Neuronal stem cell (in vitro differentiated cells): ENCODE data around the gene BAIAP2. TPM values are rescaled to one million over a fixed set of nuclear protein-coding genes. Genes with fewer than 3 reads are reported as not detected.

Experiments
- DNase-seq: peaks from one replicate; pipeline ENCODE4 v3.0.0-alpha.2; 2013; ENCODE audit warnings: low spot score
- H2AFZ ChIP-seq: one replicate; pipeline ENCODE4 v1.6.1; 2013; ENCODE audit warnings: mild to moderate bottlenecking, low read length, inconsistent platforms
- H2AK5ac ChIP-seq: 2 replicates; pipeline ENCODE4 v1.6.1; 2013; ENCODE audit warnings: low read depth, mild to moderate bottlenecking, inconsistent platforms, low read length, moderate library complexity, mixed read lengths
- H2BK120ac ChIP-seq: 2 replicates; pipeline ENCODE4 v1.6.1; 2013; ENCODE audit warnings: low read depth, mild to moderate bottlenecking, inconsistent platforms, low read length, moderate library complexity, mixed read lengths
- H2BK12ac ChIP-seq: one replicate; pipeline ENCODE4 v1.6.1; 2013; ENCODE audit warnings: low read length, inconsistent platforms
- H2BK15ac ChIP-seq: 2 replicates; pipeline ENCODE4 v1.6.1; 2013; ENCODE audit warnings: mild to moderate bottlenecking, low read length, inconsistent platforms, mixed read lengths
- H2BK5ac ChIP-seq: one replicate; pipeline ENCODE4 v1.6.1; 2013; ENCODE audit warnings: inconsistent platforms, mild to moderate bottlenecking, low read length, moderate library complexity
- H3K14ac ChIP-seq: one replicate; pipeline ENCODE4 v1.6.1; 2013; ENCODE audit warnings: low read length, inconsistent platforms
- H3K18ac ChIP-seq: 2 replicates; pipeline ENCODE4 v1.6.1; 2013; ENCODE audit warnings: low read length, inconsistent platforms
- H3K23ac ChIP-seq: 2 replicates; pipeline ENCODE4 v1.6.1; 2013; ENCODE audit warnings: low read depth, mild to moderate bottlenecking, mixed read lengths, low read length, inconsistent platforms; ENCODE audit not compliant: poor library complexity
- H3K27ac ChIP-seq: replicated peaks from 3 replicates; pipeline ENCODE4 v1.5.1; 2013; ENCODE audit warnings: low read length, inconsistent platforms
- H3K27me3 ChIP-seq, 3 experiments: 2 replicates each; pipeline ENCODE4 v1.6.1; 2013; ENCODE audit warnings: low read length in 3 of 3, mild to moderate bottlenecking in 2 of 3, inconsistent platforms in 1 of 3, low read depth in 1 of 3, mixed read lengths in 1 of 3, moderate library complexity in 1 of 3; ENCODE audit not compliant: control insufficient read depth in 3 of 3, insufficient read depth in 3 of 3
- H3K36me3 ChIP-seq, 2 donors: replicated peaks in 1 of 2; 2 replicates each; pipeline ENCODE4 v1.6.1; 2013; ENCODE audit warnings: low read length in 2 of 2; ENCODE audit not compliant: control insufficient read depth in 2 of 2, insufficient read depth in 2 of 2
- H3K4ac ChIP-seq: 2 replicates; pipeline ENCODE4 v1.6.1; 2013; ENCODE audit warnings: inconsistent platforms, mild to moderate bottlenecking, low read length, moderate library complexity
- H3K4me1 ChIP-seq, 2 donors: 1 replicate in 1 of 2; 2 replicates in 1 of 2; pipeline ENCODE4 v1.6.1; 2013; ENCODE audit warnings: low read length in 2 of 2, low read depth in 1 of 2; ENCODE audit not compliant: control insufficient read depth in 2 of 2, insufficient read depth in 1 of 2
- H3K4me2 ChIP-seq: one replicate; pipeline ENCODE4 v1.6.1; 2013; ENCODE audit warnings: mild to moderate bottlenecking, low read length, inconsistent platforms; ENCODE audit not compliant: insufficient read depth, poor library complexity, severe bottlenecking
- H3K4me3 ChIP-seq, 2 donors: 2 replicates each; pipeline ENCODE4 v1.5.1; 2013; ENCODE audit warnings: low read length in 2 of 2, mild to moderate bottlenecking in 2 of 2, inconsistent platforms in 1 of 2, moderate library complexity in 1 of 2
- H3K79me1 ChIP-seq: one replicate; pipeline ENCODE4 v1.6.1; 2013; ENCODE audit warnings: low read depth, mild to moderate bottlenecking, inconsistent platforms, low read length, moderate library complexity
- H3K9ac ChIP-seq: one replicate; pipeline ENCODE4 v1.6.1; 2013; ENCODE audit warnings: mild to moderate bottlenecking, low read depth, low read length, inconsistent platforms; ENCODE audit not compliant: poor library complexity
- H3K9me3 ChIP-seq, 2 donors: replicated peaks in 1 of 2; 2 replicates each; pipeline versions ENCODE3 to v1.6.1; 2013; ENCODE audit warnings: low read length in 2 of 2, mild to moderate bottlenecking in 2 of 2, inconsistent platforms in 1 of 2, low read depth in 1 of 2, mixed read lengths in 1 of 2, moderate library complexity in 1 of 2; ENCODE audit not compliant: control insufficient read depth in 2 of 2, insufficient read depth in 1 of 2
- H4K8ac ChIP-seq: one replicate; pipeline ENCODE4 v1.6.1; 2013; ENCODE audit warnings: low read depth, mild to moderate bottlenecking, inconsistent platforms, low read length, moderate library complexity
- H4K91ac ChIP-seq: one replicate; pipeline ENCODE4 v1.6.1; 2013; ENCODE audit warnings: low read length, low read depth, mild to moderate bottlenecking, inconsistent platforms; ENCODE audit not compliant: poor library complexity
- WGBS, 2 donors: extraction: QIAGEN DNeasy Blood & Tissue Kit; methylation state at CpG; one replicate each; pipeline ENCODE4 v1.1.7; 2013; ENCODE audit warnings: missing lambda C conversion rate in 2 of 2, mixed read lengths in 1 of 2; ENCODE audit not compliant: insufficient read length in 2 of 2, insufficient replicate concordance in 1 of 2; ENCODE audit errors: extremely low coverage in 2 of 2; 5-methylcytosine and 5-hydroxymethylcytosine counted together
- small RNA-seq: library from polyadenylated mRNA; stranded (forward); fragments of <200 nt; extraction: miRNeasy Mini kit (QIAGEN cat#:217004); gene quantifications from one replicate; pipeline ENCODE3, GENCODE V24; 2013; ENCODE audit not compliant: insufficient read depth

The BAIAP2 gene

DNA sequence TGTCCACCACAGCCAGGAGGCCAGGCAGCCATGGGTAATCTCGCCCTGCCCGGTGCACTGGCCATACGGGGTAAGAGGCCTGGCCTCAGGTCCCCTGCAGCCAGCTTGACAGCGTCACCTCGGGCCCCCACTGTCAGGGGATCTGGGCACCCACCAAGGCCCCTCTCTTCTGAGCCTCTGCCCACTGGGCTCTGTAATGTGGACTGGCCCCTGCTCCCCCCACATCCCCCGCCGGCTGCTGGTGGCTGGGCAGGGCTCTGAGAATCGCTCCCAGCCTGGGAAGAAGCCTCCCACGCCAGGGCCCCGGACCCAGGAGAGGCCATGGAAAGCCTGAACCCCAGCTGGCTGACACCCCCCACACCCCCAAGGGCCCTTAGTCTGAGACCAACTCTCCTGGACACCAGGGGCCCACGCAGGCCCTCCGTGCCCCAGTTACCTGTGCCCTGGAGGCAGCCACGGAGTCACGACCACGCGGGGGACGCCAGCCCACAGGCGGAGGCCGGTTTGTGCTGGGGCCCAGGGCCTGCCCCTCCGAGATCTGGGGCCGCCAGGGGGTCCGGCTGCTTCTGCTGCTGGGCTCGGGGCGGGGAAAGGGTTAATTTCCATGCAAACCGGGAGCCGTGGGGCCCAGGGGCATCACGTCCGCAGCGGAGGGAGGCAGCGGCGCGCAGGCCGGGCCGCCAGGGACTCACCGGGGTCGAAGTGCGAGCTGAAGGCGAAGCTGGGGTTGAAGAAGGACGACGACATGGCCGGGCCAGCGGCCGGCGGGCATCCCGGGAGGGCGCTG lies 130.5 kb downstream of the BAIAP2 start, which contains the start of gene PVALEF:
TSS of gene PVALEF (plus strand) at position 262 of the 787 bp plus-strand sequence. CDS start 15,720 bp downstream, outside the sequence.
- no CpG with 5 or more reads among the region's 46 CpGs for WGBS, 2 donors
- Histone ChIP-seq H3K14ac (peak within 1 kb of the TSS; percentile 94), H2AK5ac (peak within 1 kb of the TSS; percentile 99), H4K8ac (peak within 1 kb of the TSS; percentile 65), H3K4me1 (peaks cover 12 to 19% of the 10 kb centered on the region in 2 donors), H2BK5ac (peak within 1 kb of the TSS; percentile 71), H4K91ac (peak within 1 kb of the TSS; percentile 95), H3K4me2 (peak within 1 kb of the TSS; percentile 86), H2BK120ac (peak within 1 kb of the TSS; percentile 100), H3K23ac (peak within 1 kb of the TSS; percentile 95), H2BK12ac (peak within 1 kb of the TSS; percentile 98), H3K4me3 (peak within 1 kb of the TSS; percentile 53 to 82), H2AFZ (peak within 1 kb of the TSS; percentile 92), H3K4ac (peak within 1 kb of the TSS; percentile 76), H3K36me3 (peaks cover 0 to 2% of the 10 kb centered on the region in 2 donors), H3K9ac (peak within 1 kb of the TSS; percentile 88), H3K18ac (peak within 1 kb of the TSS; percentile 98), H2BK15ac (peak within 1 kb of the TSS; percentile 98), H3K9me3 (peaks cover 0 to 3% of the 10 kb centered on the region in 2 donors), H3K79me1 (peaks cover 6% of the 10 kb centered on the region), H3K27ac (peak within 1 kb of the TSS; percentile 27), H3K27me3 (peaks cover 0 to 11% (median 2%) of the 10 kb centered on the region in 3 experiments)
- peak; percentile 38 for DNase-seq

DNA sequence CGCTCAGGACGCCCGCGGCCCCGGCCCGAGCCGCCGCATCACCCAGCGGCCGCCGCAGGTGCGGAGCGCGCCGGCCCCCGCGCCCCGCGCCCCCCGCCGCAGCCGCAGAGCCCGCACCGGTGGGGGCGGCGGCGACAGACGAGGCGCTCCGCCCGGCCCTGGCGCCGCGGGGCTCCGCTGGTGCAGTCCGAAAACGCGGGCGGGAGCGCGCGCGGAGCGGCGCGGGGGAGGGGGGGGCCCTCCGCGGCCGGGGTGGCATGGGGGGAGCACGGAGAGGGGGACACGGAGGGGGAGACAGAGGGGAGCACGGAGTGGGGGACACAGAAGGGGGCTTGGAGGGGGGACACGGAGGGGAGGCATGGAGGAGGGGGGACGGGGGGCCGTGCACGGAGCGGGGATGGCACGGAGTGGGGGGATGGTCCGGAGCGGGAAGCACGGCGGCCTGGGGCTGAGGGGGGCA lies 131.1 kb downstream of the BAIAP2 start, which contains the start of gene AATK:
TSS of gene AATK (minus strand) at position 189 of the 460 bp plus-strand sequence. CDS start 229 bp downstream, outside the sequence.
- Histone ChIP-seq H3K18ac (peak within 1 kb of the TSS; percentile 98), H4K91ac (peak within 1 kb of the TSS; percentile 95), H3K9ac (peak within 1 kb of the TSS; percentile 88), H3K9me3 (peaks cover 0 to 3% of the 10 kb centered on the region in 2 donors), H3K4me3 (peak within 1 kb of the TSS; percentile 53 to 82), H3K27me3 (peaks cover 0 to 11% (median 2%) of the 10 kb centered on the region in 3 experiments), H3K79me1 (peaks cover 6% of the 10 kb centered on the region), H2AK5ac (peak within 1 kb of the TSS; percentile 99), H3K23ac (peak within 1 kb of the TSS; percentile 89), H4K8ac (peak within 1 kb of the TSS; percentile 65), H2BK120ac (peak within 1 kb of the TSS; percentile 100), H3K27ac (peak within 1 kb of the TSS; percentile 27), H2AFZ (peak within 1 kb of the TSS; percentile 92), H2BK5ac (peak within 1 kb of the TSS; percentile 71), H2BK12ac (peak within 1 kb of the TSS; percentile 97), H3K36me3 (peaks cover 0 to 2% of the 10 kb centered on the region in 2 donors), H3K4ac (peak within 1 kb of the TSS; percentile 76), H3K14ac (peak within 1 kb of the TSS; percentile 94), H2BK15ac (peak within 1 kb of the TSS; percentile 99), H3K4me2 (peak within 1 kb of the TSS; percentile 86), H3K4me1 (peaks cover 12 to 19% of the 10 kb centered on the region in 2 donors)
- DNase-seq: no peak
- no CpG with 5 or more reads among the region's 62 CpGs for WGBS, 2 donors

Small RNA genes within 50 kb of the gene (small RNA-seq; reads per million reads assigned to genes)
- gene MIR1250 (5.9 reads per million, percentile 30 among the genes with 10 or more reads in this experiment), gene MIR3065 (114 reads per million, percentile 96 among the genes with 10 or more reads in this experiment), gene MIR657 (not detected)
